SK-N-SH (cell line): Measurements from ENCODE around the gene BIRC3. TPM values are rescaled to one million over a fixed set of nuclear protein-coding genes. Genes with fewer than 3 reads are reported as not detected.

ENCODE experiments used
- CTCF ChIA-PET: fragments of 300-600, 350-600 bp; formaldehyde crosslinking; extraction: SDS; loops from one replicate; lab custom pipeline; 2021; lab: Yijun Ruan, JAX
- POLR2A ChIA-PET: fragments of 350-600 bp; sonication (Branson Sonifier 250); formaldehyde crosslinking; extraction: SDS; loops from one replicate; lab custom pipeline; 2020; ENCODE audit warnings: antibody characterized with exemption, inconsistent platforms; lab: Yijun Ruan, JAX
- DNase-seq: peaks from one replicate; pipeline ENCODE4 v3.0.0; 2012
- H2AFZ ChIP-seq: fragments of 200-600 bp; sonication (generic); 2 replicates; pipeline ENCODE4 v1.8.1; 2016; ENCODE audit warnings: antibody characterized with exemption, mild to moderate bottlenecking, low read depth
- H3F3A ChIP-seq: fragments of 200-600 bp; sonication (generic); replicated peaks from 2 replicates; pipeline ENCODE3; 2016; ENCODE audit warnings: antibody characterized with exemption, mild to moderate bottlenecking; ENCODE audit not compliant: insufficient read depth
- H3K27ac ChIP-seq, 2 experiments: fragments of 200-500 bp in 1 of 2; fragments of 200-600 bp in 1 of 2; sonication (Bioruptor generic) in 1 of 2; sonication (generic), shearing (Covaris generic) in 1 of 2; 2 replicates each; pipeline versions ENCODE4 v1.5.1 to v1.6.1; 2014 to 2016; ENCODE audit warnings: low read depth in 2 of 2, inconsistent platforms in 1 of 2, low read length in 1 of 2, mild to moderate bottlenecking in 1 of 2, mixed read lengths in 1 of 2
- H3K27me3 ChIP-seq: fragments of 200-600 bp; sonication (generic), shearing (Covaris generic); 2 replicates; pipeline ENCODE4 v1.6.1; 2016; ENCODE audit warnings: mixed run types; ENCODE audit not compliant: insufficient read depth
- H3K36me3 ChIP-seq, 2 experiments: fragments of 200-500 bp in 1 of 2; fragments of 200-600 bp in 1 of 2; sonication (Bioruptor generic) in 1 of 2; sonication (generic) in 1 of 2; replicated peaks in 1 of 2; 2 replicates each; pipeline versions ENCODE3 to v1.5.1; 2014 to 2016; ENCODE audit warnings: low read length in 1 of 2, mild to moderate bottlenecking in 1 of 2; ENCODE audit not compliant: insufficient read depth in 2 of 2, control insufficient read depth in 1 of 2
- H3K4me1 ChIP-seq, 2 experiments: fragments of 200-500 bp in 1 of 2; fragments of 200-600 bp in 1 of 2; sonication (Bioruptor generic) in 1 of 2; sonication (generic), shearing (Covaris generic) in 1 of 2; 2 replicates each; pipeline versions ENCODE4 v1.5.1 to v1.6.1; 2014 to 2016; ENCODE audit warnings: low read depth in 1 of 2, low read length in 1 of 2, mixed run types in 1 of 2; ENCODE audit not compliant: insufficient read depth in 2 of 2, control insufficient read depth in 1 of 2
- H3K4me2 ChIP-seq: fragments of 200-600 bp; sonication (generic), shearing (Covaris generic); 2 replicates; pipeline ENCODE4 v1.6.1; 2017; ENCODE audit warnings: mixed run types
- H3K4me3 ChIP-seq, 2 experiments: fragments of 200-500 bp in 1 of 2; fragments of 200-600 bp in 1 of 2; sonication (Bioruptor generic) in 1 of 2; sonication (generic), shearing (Covaris generic) in 1 of 2; 2 replicates each; pipeline versions ENCODE4 v1.5.1 to v1.8.1; 2014 to 2016; ENCODE audit warnings: low read depth in 2 of 2, inconsistent platforms in 1 of 2, low read length in 1 of 2, mild to moderate bottlenecking in 1 of 2, mixed read lengths in 1 of 2, moderate library complexity in 1 of 2
- H3K79me2 ChIP-seq: fragments of 200-600 bp; sonication (generic); 2 replicates; pipeline ENCODE4 v1.8.1; 2017; ENCODE audit warnings: mild to moderate bottlenecking; ENCODE audit not compliant: insufficient read depth
- H3K9ac ChIP-seq: fragments of 200-600 bp; sonication (generic); 2 replicates; pipeline ENCODE4 v1.6.1; 2017; ENCODE audit warnings: mixed run types
- H3K9me2 ChIP-seq: fragments of 200-600 bp; sonication (generic); 2 replicates; pipeline ENCODE4 v1.6.1; 2017; ENCODE audit warnings: mixed run types
- H3K9me3 ChIP-seq: fragments of 200-600 bp; sonication (generic); 2 replicates; pipeline ENCODE4 v1.6.1; 2017; ENCODE audit warnings: mixed run types, mild to moderate bottlenecking, moderate library complexity
- H4K20me1 ChIP-seq: fragments of 200-600 bp; sonication (generic); 2 replicates; pipeline ENCODE4 v1.6.1; 2017; ENCODE audit warnings: mild to moderate bottlenecking, mixed run types; ENCODE audit not compliant: insufficient read depth
- CHD2 ChIP-seq: fragments of 150-350 bp; IDR thresholded peaks from 2 replicates; pipeline ENCODE4 v1.6.1; 2018; ENCODE audit warnings: low read length; ENCODE audit not compliant: partially characterized antibody
- EP300 ChIP-seq, 2 experiments: IDR thresholded peaks; 2 replicates each; pipeline versions ENCODE4 v1.4.0 to v1.6.1; 2012; ENCODE audit warnings: borderline replicate concordance in 1 of 2, low read depth in 1 of 2, low read length in 1 of 2
- EZH2phosphoT487 ChIP-seq: fragments of 200-600 bp; sonication (generic); IDR thresholded peaks from 2 replicates; pipeline ENCODE4 v1.6.1; 2017; ENCODE audit warnings: low read depth, mixed run types, mild to moderate bottlenecking, antibody characterized with exemption, moderate library complexity, borderline replicate concordance
- FOSL2 ChIP-seq: IDR thresholded peaks from 2 replicates; pipeline ENCODE4 v1.4.0; 2012; ENCODE audit warnings: low read depth, mild to moderate bottlenecking, moderate library complexity, borderline replicate concordance
- FOXJ3 ChIP-seq: sonication (generic); formaldehyde crosslinking; IDR thresholded peaks from 2 replicates; pipeline ENCODE4 v1.5.1; 2020; ENCODE audit warnings: mild to moderate bottlenecking, missing genetic modification reagents
- GABPA ChIP-seq: IDR thresholded peaks from 2 replicates; pipeline ENCODE4 v1.4.0; 2012; ENCODE audit warnings: low read depth, mild to moderate bottlenecking
- GATA2 ChIP-seq: sonication (generic); formaldehyde crosslinking; IDR thresholded peaks from 2 replicates; pipeline ENCODE4 v1.5.0; 2020; ENCODE audit warnings: mild to moderate bottlenecking, missing genetic modification reagents
- JUND ChIP-seq: IDR thresholded peaks from 2 replicates; pipeline ENCODE4 v1.4.0; 2012
- MXI1 ChIP-seq: IDR thresholded peaks from 2 replicates; pipeline ENCODE4 v1.6.1; 2012; ENCODE audit warnings: mild to moderate bottlenecking, low read depth, low read length, improper control_type of control experiment
- NFIC ChIP-seq: IDR thresholded peaks from 2 replicates; pipeline ENCODE4 v1.4.0; 2012; ENCODE audit warnings: borderline replicate concordance
- RAD21 ChIP-seq: IDR thresholded peaks from 2 replicates; pipeline ENCODE4 v1.6.1; 2012; ENCODE audit warnings: mild to moderate bottlenecking, low read length
- RCOR1 ChIP-seq: fragments of 150-350 bp; IDR thresholded peaks from 2 replicates; pipeline ENCODE4 v1.6.1; 2017; ENCODE audit warnings: antibody characterized with exemption, low read length
- RFX5 ChIP-seq: IDR thresholded peaks from 2 replicates; pipeline ENCODE4 v1.6.1; 2012; ENCODE audit warnings: mild to moderate bottlenecking, improper control_type of control experiment, low read length
- TEAD4 ChIP-seq: IDR thresholded peaks from 2 replicates; pipeline ENCODE4 v1.4.0; 2012; ENCODE audit warnings: mild to moderate bottlenecking, borderline replicate concordance; ENCODE audit not compliant: insufficient read depth
- WGBS: methylation state at CpG from one replicate; pipeline ENCODE4 v1.1.6; 2017; ENCODE audit warnings: low lambda C conversion rate; 5-methylcytosine and 5-hydroxymethylcytosine counted together
- polyA plus RNA-seq, 3 experiments: library from polyadenylated mRNA; depleted of rRNA; stranded (reverse); fragments of >200 nt; gene quantifications; 2 replicates each; pipeline ENCODE4 v1.2.3, GENCODE V29; 2012
- TF ChIP-seq, protein P1 (sequence below): IDR thresholded peaks from 2 replicates; pipeline ENCODE4 v1.4.0; 2012; ENCODE audit warnings: low read depth, borderline replicate concordance
- TF ChIP-seq, protein P2 (sequence below): fragments of 150-350 bp; IDR thresholded peaks from 2 replicates; pipeline ENCODE4 v1.6.1; 2016; ENCODE audit warnings: mild to moderate bottlenecking, low read depth, low read length

BIRC3 gene
- polyA plus RNA-seq, 1 of the 3 experiments (the other 2 are of a cell fraction), result 0.46 TPM

DNA sequence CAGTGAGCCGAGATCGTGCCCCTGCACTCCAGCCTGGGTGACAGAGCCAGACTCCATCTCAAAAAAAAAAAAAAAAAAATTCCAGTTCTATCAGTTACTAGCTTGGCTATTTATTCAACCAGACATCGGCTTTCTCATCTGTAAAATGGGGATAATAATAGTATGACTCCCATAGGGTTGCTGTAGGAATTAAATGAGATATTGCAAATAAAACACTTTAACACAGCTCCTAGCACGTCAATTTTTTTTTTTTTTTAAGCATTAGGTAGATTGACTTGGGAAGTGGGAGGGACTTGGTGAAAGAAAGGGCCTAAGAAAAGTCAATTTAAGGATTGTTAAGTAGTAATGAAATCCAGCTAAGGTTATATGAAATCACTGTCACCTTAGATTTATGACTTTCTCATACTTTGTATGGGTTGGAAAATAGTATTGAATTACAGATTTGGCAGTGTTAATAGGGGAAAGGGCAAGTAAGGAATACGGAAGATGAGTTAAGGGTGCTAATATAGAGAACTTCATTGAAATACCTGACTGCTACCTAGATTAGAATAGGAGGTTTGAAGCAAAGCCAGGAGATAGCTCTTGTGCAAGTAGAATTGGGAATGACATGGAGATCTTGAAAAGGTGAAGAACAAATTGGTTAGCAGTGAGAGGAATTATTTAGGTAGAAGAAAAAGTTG is 58.6 kb downstream of the BIRC3 start (continued):
- TF ChIP-seq, protein P1, sequence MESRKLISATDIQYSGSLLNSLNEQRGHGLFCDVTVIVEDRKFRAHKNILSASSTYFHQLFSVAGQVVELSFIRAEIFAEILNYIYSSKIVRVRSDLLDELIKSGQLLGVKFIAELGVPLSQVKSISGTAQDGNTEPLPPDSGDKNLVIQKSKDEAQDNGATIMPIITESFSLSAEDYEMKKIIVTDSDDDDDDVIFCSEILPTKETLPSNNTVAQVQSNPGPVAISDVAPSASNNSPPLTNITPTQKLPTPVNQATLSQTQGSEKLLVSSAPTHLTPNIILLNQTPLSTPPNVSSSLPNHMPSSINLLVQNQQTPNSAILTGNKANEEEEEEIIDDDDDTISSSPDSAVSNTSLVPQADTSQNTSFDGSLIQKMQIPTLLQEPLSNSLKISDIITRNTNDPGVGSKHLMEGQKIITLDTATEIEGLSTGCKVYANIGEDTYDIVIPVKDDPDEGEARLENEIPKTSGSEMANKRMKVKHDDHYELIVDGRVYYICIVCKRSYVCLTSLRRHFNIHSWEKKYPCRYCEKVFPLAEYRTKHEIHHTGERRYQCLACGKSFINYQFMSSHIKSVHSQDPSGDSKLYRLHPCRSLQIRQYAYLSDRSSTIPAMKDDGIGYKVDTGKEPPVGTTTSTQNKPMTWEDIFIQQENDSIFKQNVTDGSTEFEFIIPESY, result no peak
- TF ChIP-seq MXI1, result no peak
- TF ChIP-seq RCOR1, result no peak

DNA sequence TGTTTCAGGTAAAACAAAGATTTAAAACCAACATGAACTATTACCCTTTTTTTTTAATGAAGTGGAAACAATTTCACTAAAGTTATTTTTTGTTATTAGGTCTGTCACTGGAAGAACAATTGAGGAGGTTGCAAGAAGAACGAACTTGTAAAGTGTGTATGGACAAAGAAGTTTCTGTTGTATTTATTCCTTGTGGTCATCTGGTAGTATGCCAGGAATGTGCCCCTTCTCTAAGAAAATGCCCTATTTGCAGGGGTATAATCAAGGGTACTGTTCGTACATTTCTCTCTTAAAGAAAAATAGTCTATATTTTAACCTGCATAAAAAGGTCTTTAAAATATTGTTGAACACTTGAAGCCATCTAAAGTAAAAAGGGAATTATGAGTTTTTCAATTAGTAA is 60.6 kb downstream of the BIRC3 start:
- Histone ChIP-seq H3K27ac (no peak overlapping the region), H3F3A (no peaks in the 10 kb centered on the region), H2AFZ (no peak overlapping the region), H3K9me3 (no peaks in the 10 kb centered on the region), H3K4me3 (no peak overlapping the region), H3K9me2 (no peaks in the 10 kb centered on the region), H4K20me1 (peaks cover 9% of the 10 kb centered on the region; the same call in 1 of the 2 replicates), H3K9ac (no peak overlapping the region), H3K27me3 (no peaks in the 10 kb centered on the region), H3K36me3 (peaks cover 44 to 71% of the 10 kb centered on the region in 2 experiments), H3K4me1 (no peaks in the 10 kb centered on the region; a peak in 1 of 4 replicates), H3K79me2 (peaks cover 74% of the 10 kb centered on the region), H3K4me2 (no peak overlapping the region)
- 95% methylated on average over 2 of the region's 2 CpGs for WGBS
- ChIA-PET POLR2A (no interaction called here), CTCF (interaction anchor here (5.0 kb wide), 1 partner anchor 12 kb away, joined by 23 read pairs; no protein-coding TSS in a partner anchor)
- no peak for DNase-seq
- TF ChIP-seq, protein P2, sequence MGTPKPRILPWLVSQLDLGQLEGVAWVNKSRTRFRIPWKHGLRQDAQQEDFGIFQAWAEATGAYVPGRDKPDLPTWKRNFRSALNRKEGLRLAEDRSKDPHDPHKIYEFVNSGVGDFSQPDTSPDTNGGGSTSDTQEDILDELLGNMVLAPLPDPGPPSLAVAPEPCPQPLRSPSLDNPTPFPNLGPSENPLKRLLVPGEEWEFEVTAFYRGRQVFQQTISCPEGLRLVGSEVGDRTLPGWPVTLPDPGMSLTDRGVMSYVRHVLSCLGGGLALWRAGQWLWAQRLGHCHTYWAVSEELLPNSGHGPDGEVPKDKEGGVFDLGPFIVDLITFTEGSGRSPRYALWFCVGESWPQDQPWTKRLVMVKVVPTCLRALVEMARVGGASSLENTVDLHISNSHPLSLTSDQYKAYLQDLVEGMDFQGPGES, result no peak
- no peak for TF ChIP-seq CHD2

DNA sequence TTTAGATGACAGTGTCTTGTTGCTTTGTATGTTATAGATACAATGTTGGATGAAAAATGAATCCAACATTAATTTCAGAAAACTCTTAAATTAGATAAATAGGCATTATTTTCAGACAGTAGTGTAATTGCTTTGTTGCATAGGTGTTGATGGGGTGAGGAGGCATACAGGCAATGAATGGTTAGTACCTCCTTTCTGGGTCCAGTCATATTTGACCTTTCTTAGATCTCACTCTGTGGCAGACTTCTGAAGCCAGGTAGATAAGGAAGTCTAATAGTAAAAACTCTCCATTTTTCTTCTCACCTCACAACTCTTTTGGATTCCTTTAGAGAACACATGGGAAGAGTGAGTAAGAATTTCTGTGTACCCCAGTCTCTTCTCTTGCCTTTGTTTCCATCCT is 61.5 kb downstream of the BIRC3 start:
- H3K9me2 ChIP-seq, result no peaks in the 10 kb centered on the region
- peaks cover 45 to 72% of the 10 kb centered on the region in 2 experiments for H3K36me3 ChIP-seq
- H2AFZ ChIP-seq, result no peak overlapping the region
- DNase-seq, result no peak
- no peak overlapping the region for H3K4me3 ChIP-seq
- no peaks in the 10 kb centered on the region for H3K27me3 ChIP-seq
- H3F3A ChIP-seq, result no peaks in the 10 kb centered on the region
- no peak overlapping the region for H3K4me2 ChIP-seq
- CTCF ChIA-PET, result interaction anchor here (1.3 to 5.0 kb wide), 2 partner anchors 12 to 37 kb away, joined by 5 to 23 read pairs; no protein-coding TSS in a partner anchor
- peaks cover 65% of the 10 kb centered on the region for H3K79me2 ChIP-seq
- H3K27ac ChIP-seq, result no peak overlapping the region
- H3K9me3 ChIP-seq, result no peaks in the 10 kb centered on the region
- POLR2A ChIA-PET, result no interaction called here
- H3K4me1 ChIP-seq, result no peaks in the 10 kb centered on the region; a peak in 1 of 4 replicates
- no peak overlapping the region for H3K9ac ChIP-seq
- peaks cover 9% of the 10 kb centered on the region; the same call in 1 of the 2 replicates for H4K20me1 ChIP-seq
- TF ChIP-seq, protein P1, result no peak
- TF ChIP-seq EZH2phosphoT487, result no peak
- TF ChIP-seq RFX5, result no peak
- TF ChIP-seq JUND, result no peak
- no peak for TF ChIP-seq RCOR1
- TF ChIP-seq GABPA, result no peak
- TF ChIP-seq FOXJ3 (CRISPR knock-in tag), result no peak
- no peak for TF ChIP-seq FOSL2
- TF ChIP-seq, protein P2, result no peak
- TF ChIP-seq NFIC, result no peak
- TF ChIP-seq RAD21, result no peak
- no peak for TF ChIP-seq MXI1
- no peak for TF ChIP-seq TEAD4
- TF ChIP-seq GATA2 (CRISPR knock-in tag), result no peak
- no peak for TF ChIP-seq EP300 (IDR thresholded peaks at IDR 0.05; ENCODE audit: borderline replicate concordance in 1 of 2, low read depth in 1 of 2, low read length in 1 of 2)
